IMR-90 (cell line): ENCODE data around the gene IL19. TPM values are rescaled to one million over a fixed set of nuclear protein-coding genes. Genes with fewer than 3 reads are reported as not detected.
A peak's percentile ranks its signal among the peaks of the same experiment; 100 is the strongest.

Experiments used
- ATAC-seq: fragments of 200-7000 bp; cut with Tn5 transposase; 2 replicates; pipeline ENCODE4 v1.9.1; 2020; ENCODE audit warnings: low read depth, mild to moderate bottlenecking, moderate library complexity
- BruUV-seq: library from RNA; stranded (reverse); fragments of 400-500 nt; replicated peaks from 2 replicates; lab custom pipeline; 2021; lab: Mats Ljungman, UMichigan
- CTCF ChIA-PET: fragments of 300-600 bp; formaldehyde crosslinking; extraction: SDS; loops from one replicate; lab custom pipeline; 2021; ENCODE audit warnings: antibody characterized with exemption; lab: Yijun Ruan, JAX
- POLR2A ChIA-PET: fragments of 300-600 bp; sonication (Branson Sonifier 250); formaldehyde crosslinking; loops from one replicate; lab custom pipeline; 2022; ENCODE audit warnings: antibody characterized with exemption; ENCODE audit not compliant: unreplicated experiment; lab: Charles Lee
- DNase-seq: peaks from one replicate; pipeline ENCODE4 v3.0.0; 2013
- H2AFZ ChIP-seq: replicated peaks from 2 replicates; pipeline ENCODE3; 2013; ENCODE audit warnings: low read length, mild to moderate bottlenecking; ENCODE audit not compliant: poor library complexity
- H2AK5ac ChIP-seq: 2 replicates; pipeline ENCODE4 v1.6.1; 2013; ENCODE audit warnings: low read depth, low read length, inconsistent platforms
- H2AK9ac ChIP-seq: replicated peaks from 2 replicates; pipeline ENCODE3; 2013; ENCODE audit warnings: mild to moderate bottlenecking, low read depth, low read length, moderate library complexity; ENCODE audit not compliant: poor library complexity
- H2BK120ac ChIP-seq: 2 replicates; pipeline ENCODE4 v1.6.1; 2013; ENCODE audit warnings: low read depth, low read length, inconsistent platforms
- H2BK15ac ChIP-seq: 3 replicates; pipeline ENCODE4 v1.6.1; 2013; ENCODE audit warnings: low read depth, low read length, inconsistent platforms
- H2BK20ac ChIP-seq: 2 replicates; pipeline ENCODE4 v1.6.1; 2013; ENCODE audit warnings: low read depth, mild to moderate bottlenecking, inconsistent platforms, low read length, moderate library complexity
- H2BK5ac ChIP-seq: 2 replicates; pipeline ENCODE4 v1.6.1; 2013; ENCODE audit warnings: mild to moderate bottlenecking, low read depth, low read length, inconsistent platforms; ENCODE audit not compliant: poor library complexity, severe bottlenecking
- H3K14ac ChIP-seq: replicated peaks from 2 replicates; pipeline ENCODE4 v1.6.1; 2013; ENCODE audit warnings: low read depth, low read length, inconsistent platforms
- H3K18ac ChIP-seq: 2 replicates; pipeline ENCODE4 v1.6.1; 2013; ENCODE audit warnings: low read depth, low read length, control low read depth
- H3K23ac ChIP-seq: 2 replicates; pipeline ENCODE4 v1.6.1; 2013; ENCODE audit warnings: low read depth, low read length, inconsistent platforms
- H3K27ac ChIP-seq: 2 replicates; pipeline ENCODE4 v1.5.1; 2013; ENCODE audit warnings: mild to moderate bottlenecking, control low read depth, low read length; ENCODE audit not compliant: insufficient read depth
- H3K27me3 ChIP-seq: 2 replicates; pipeline ENCODE4 v1.6.1; 2013; ENCODE audit warnings: low read length; ENCODE audit not compliant: control insufficient read depth, insufficient read depth
- H3K36me3 ChIP-seq: 2 replicates; pipeline ENCODE4 v1.6.1; 2013; ENCODE audit warnings: low read length, mixed read lengths; ENCODE audit not compliant: control insufficient read depth, insufficient read depth
- H3K4ac ChIP-seq: 2 replicates; pipeline ENCODE4 v1.6.1; 2013; ENCODE audit warnings: low read depth, low read length, inconsistent platforms
- H3K4me1 ChIP-seq: 2 replicates; pipeline ENCODE4 v1.6.1; 2013; ENCODE audit warnings: low read length, mixed read lengths; ENCODE audit not compliant: control insufficient read depth, insufficient read depth
- H3K4me2 ChIP-seq: 2 replicates; pipeline ENCODE4 v1.6.1; 2013; ENCODE audit warnings: low read depth, mild to moderate bottlenecking, control low read depth, low read length, moderate library complexity
- H3K4me3 ChIP-seq: 2 replicates; pipeline ENCODE4 v1.5.1; 2013; ENCODE audit warnings: low read depth, mild to moderate bottlenecking, control low read depth, low read length, moderate library complexity; ENCODE audit not compliant: insufficient read depth
- H3K56ac ChIP-seq: 2 replicates; pipeline ENCODE4 v1.6.1; 2013; ENCODE audit warnings: low read length, inconsistent platforms; ENCODE audit not compliant: insufficient read depth; ENCODE audit errors: extremely low read depth
- H3K79me1 ChIP-seq, 2 experiments: 2 replicates each; pipeline ENCODE4 v1.6.1; 2013; ENCODE audit warnings: low read length in 2 of 2, inconsistent platforms in 1 of 2, low read depth in 1 of 2
- H3K9ac ChIP-seq: 2 replicates; pipeline ENCODE4 v1.6.1; 2013; ENCODE audit warnings: low read depth, low read length, control low read depth
- H3K9me1 ChIP-seq: 2 replicates; pipeline ENCODE4 v1.6.1; 2013; ENCODE audit warnings: low read length, inconsistent platforms; ENCODE audit not compliant: insufficient read depth
- H3K9me3 ChIP-seq: 2 replicates; pipeline ENCODE4 v1.6.1; 2013; ENCODE audit warnings: low read length; ENCODE audit not compliant: control insufficient read depth, insufficient read depth
- H4K20me1 ChIP-seq: 2 replicates; pipeline ENCODE4 v1.6.1; 2013; ENCODE audit warnings: low read length, inconsistent platforms; ENCODE audit not compliant: insufficient read depth
- H4K5ac ChIP-seq: 2 replicates; pipeline ENCODE4 v1.6.1; 2013; ENCODE audit warnings: mild to moderate bottlenecking, low read depth, low read length, control low read depth
- H4K8ac ChIP-seq, 2 experiments: 2 replicates each; pipeline ENCODE4 v1.6.1; 2013; ENCODE audit warnings: low read depth in 2 of 2, low read length in 2 of 2, control low read depth in 1 of 2, inconsistent platforms in 1 of 2
- H4K91ac ChIP-seq: 2 replicates; pipeline ENCODE4 v1.6.1; 2013; ENCODE audit warnings: low read depth, low read length, inconsistent platforms; ENCODE audit not compliant: insufficient read depth
- BHLHE40 ChIP-seq: fragments of 150-350 bp; IDR thresholded peaks from 2 replicates; pipeline ENCODE4 v1.6.1; 2016; ENCODE audit warnings: mild to moderate bottlenecking, low read depth, low read length
- FOS ChIP-seq: fragments of 150-350 bp; IDR thresholded peaks from 2 replicates; pipeline ENCODE4 v1.6.1; 2016; ENCODE audit warnings: low read depth, low read length
- MAFK ChIP-seq: IDR thresholded peaks from 2 replicates; pipeline ENCODE4 v1.6.1; 2012; ENCODE audit warnings: low read depth, low read length, improper control_type of control experiment
- MAZ ChIP-seq: IDR thresholded peaks from 2 replicates; pipeline ENCODE4 v1.6.1; 2012; ENCODE audit warnings: low read depth, mild to moderate bottlenecking, low read length, improper control_type of control experiment, moderate library complexity, borderline replicate concordance
- MXI1 ChIP-seq: IDR thresholded peaks from 2 replicates; pipeline ENCODE4 v1.6.1; 2012; ENCODE audit warnings: low read depth, mild to moderate bottlenecking, low read length, moderate library complexity, borderline replicate concordance
- POLR2A ChIP-seq: IDR thresholded peaks from 2 replicates; pipeline ENCODE4 v1.6.1; 2012; ENCODE audit warnings: mild to moderate bottlenecking, low read depth, low read length
- WGBS, 2 experiments: methylation state at CpG; one replicate each; pipeline versions ENCODE4 v1.1.5 to v1.1.7; 2013; ENCODE audit warnings: missing lambda C conversion rate in 2 of 2; ENCODE audit not compliant: insufficient read length in 1 of 2; ENCODE audit errors: extremely low coverage in 2 of 2; 5-methylcytosine and 5-hydroxymethylcytosine counted together
- dilution Hi-C: fragments of 300-500 bp; cut with HindIII; formaldehyde crosslinking; loops from one replicate; pipeline ENCODE4 v1.14.3; 2018; ENCODE audit warnings: low sequenced_read_pairs; ENCODE audit not compliant: unreplicated experiment
- in situ Hi-C: fragments of 300-500 bp; cut with MboI; formaldehyde crosslinking; loops from 3 replicates; pipeline ENCODE4 v1.14.3; 2019; ENCODE audit warnings: low sequenced_read_pairs, inconsistent platforms, mixed read lengths
- intact Hi-C: fragments of 100-400 bp; cut with micrococcal nuclease; formaldehyde crosslinking; loops from 2 replicates; pipeline ENCODE4 v1.10.0; 2022
- polyA plus RNA-seq, 3 experiments: library from polyadenylated mRNA; depleted of rRNA; stranded (reverse); fragments of >200 nt; gene quantifications; 2 replicates each; pipeline ENCODE4 v1.2.3, GENCODE V29; 2012; ENCODE audit warnings: low replicate concordance in 1 of 3
- total RNA-seq: library from RNA; depleted of rRNA; stranded (reverse); fragments of >200 nt; gene quantifications from 2 replicates; pipeline ENCODE4 v1.2.3, GENCODE V29; 2012
- TF ChIP-seq, protein P1 (sequence below): fragments of 150-350 bp; IDR thresholded peaks from 2 replicates; pipeline ENCODE4 v1.6.1; 2017; ENCODE audit warnings: mild to moderate bottlenecking, antibody characterized with exemption, low read length, low read depth
- TF ChIP-seq, protein P2 (sequence below): fragments of 150-350 bp; IDR thresholded peaks from 2 replicates; pipeline ENCODE4 v1.6.1; 2016; ENCODE audit warnings: low read depth, mild to moderate bottlenecking, low read length, moderate library complexity, borderline replicate concordance

IL19 gene
- total and polyA plus RNA-seq, 2 of the 4 experiments (the other 2 are of a cell fraction): not detected

DNA sequence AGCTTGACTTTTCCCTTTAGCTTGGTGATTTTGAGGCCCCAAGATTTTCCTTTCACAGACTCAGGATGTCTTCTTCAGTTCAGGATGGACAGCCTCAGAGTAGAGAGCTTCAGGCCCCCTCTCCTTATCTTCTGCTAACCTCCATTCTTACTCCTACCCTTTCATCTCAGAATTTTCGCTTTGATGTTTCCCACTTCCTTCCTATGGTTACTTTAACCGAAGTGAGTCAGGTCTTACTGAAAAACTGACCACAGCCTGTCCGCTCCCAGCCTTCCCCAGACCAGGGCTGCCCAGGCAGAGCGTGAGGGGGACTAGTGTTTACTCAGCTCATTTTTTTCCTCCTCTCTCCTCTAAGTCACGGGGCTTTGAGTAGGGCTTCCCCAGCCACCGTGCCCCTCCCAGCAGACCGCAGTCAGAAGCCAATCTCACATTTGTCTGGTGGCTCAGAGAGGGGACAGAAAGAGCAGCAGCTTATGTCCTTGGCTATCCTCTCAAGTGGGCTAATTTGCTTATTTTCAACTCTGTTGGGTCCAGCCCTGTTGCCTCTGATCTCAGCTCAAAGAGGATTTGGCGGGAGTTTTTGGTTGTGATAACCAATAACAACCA, 4.2 kb upstream of the IL19 start:
- dilution Hi-C loops: no loop called here
- DNase-seq (peak; percentile 93), ATAC-seq (peak; percentile 98)
- no TSS peak for BruUV-seq
- Histone ChIP-seq H3K4me3 (no peak overlapping the region), H2AFZ (peak overlapping the region; percentile 79), H3K79me1 (no peaks in the 10 kb centered on the region), H4K5ac (no peak overlapping the region), H3K27me3 (peaks cover 2% of the 10 kb centered on the region; the same call in 1 of the 2 replicates), H2AK9ac (no peak overlapping the region), H2BK20ac (peak overlapping the region; percentile 70; the same call in 1 of the 2 replicates), H4K20me1 (no peaks in the 10 kb centered on the region), H3K4me1 (peaks cover 3% of the 10 kb centered on the region), H4K8ac (peak overlapping the region in 1 of 2 experiments; percentile 18; a peak in 1 of 4 replicates), H2AK5ac (peak overlapping the region; percentile 6; the same call in 1 of the 2 replicates), H3K9me3 (peaks cover 2% of the 10 kb centered on the region; the same call in 1 of the 2 replicates), H4K91ac (no peak overlapping the region; the same call in 1 of the 2 replicates), H3K23ac (no peak overlapping the region; the same call in 1 of the 2 replicates), H3K9me1 (no peaks in the 10 kb centered on the region; the same call in 1 of the 2 replicates), H3K4ac (peak overlapping the region; percentile 54), H3K36me3 (no peaks in the 10 kb centered on the region), H3K27ac (peak overlapping the region; percentile 13; the same call in 1 of the 2 replicates), H3K14ac (peak overlapping the region; percentile 47; the same call in 1 of the 2 replicates), H3K9ac (no peak overlapping the region), H3K18ac (no peak overlapping the region), H3K4me2 (peak overlapping the region; percentile 19), H2BK5ac (no peak overlapping the region), H3K56ac (no peak overlapping the region), H2BK15ac (peak overlapping the region; percentile 81; the same call in 2 of the 3 replicates), H2BK120ac (peak overlapping the region; percentile 75)
- CTCF ChIA-PET: no interaction called here
- in situ Hi-C loops: no loop called here
- intact Hi-C loops: no loop called here
- TF ChIP-seq MXI1: no peak
- TF ChIP-seq POLR2A: no peak
- TF ChIP-seq MAFK: peak; percentile 46; the same call in 1 of the 2 replicates
- TF ChIP-seq, protein P1, sequence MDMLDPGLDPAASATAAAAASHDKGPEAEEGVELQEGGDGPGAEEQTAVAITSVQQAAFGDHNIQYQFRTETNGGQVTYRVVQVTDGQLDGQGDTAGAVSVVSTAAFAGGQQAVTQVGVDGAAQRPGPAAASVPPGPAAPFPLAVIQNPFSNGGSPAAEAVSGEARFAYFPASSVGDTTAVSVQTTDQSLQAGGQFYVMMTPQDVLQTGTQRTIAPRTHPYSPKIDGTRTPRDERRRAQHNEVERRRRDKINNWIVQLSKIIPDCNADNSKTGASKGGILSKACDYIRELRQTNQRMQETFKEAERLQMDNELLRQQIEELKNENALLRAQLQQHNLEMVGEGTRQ: peak; percentile 66
- peak; percentile 76 for TF ChIP-seq BHLHE40
- TF ChIP-seq, protein P2, sequence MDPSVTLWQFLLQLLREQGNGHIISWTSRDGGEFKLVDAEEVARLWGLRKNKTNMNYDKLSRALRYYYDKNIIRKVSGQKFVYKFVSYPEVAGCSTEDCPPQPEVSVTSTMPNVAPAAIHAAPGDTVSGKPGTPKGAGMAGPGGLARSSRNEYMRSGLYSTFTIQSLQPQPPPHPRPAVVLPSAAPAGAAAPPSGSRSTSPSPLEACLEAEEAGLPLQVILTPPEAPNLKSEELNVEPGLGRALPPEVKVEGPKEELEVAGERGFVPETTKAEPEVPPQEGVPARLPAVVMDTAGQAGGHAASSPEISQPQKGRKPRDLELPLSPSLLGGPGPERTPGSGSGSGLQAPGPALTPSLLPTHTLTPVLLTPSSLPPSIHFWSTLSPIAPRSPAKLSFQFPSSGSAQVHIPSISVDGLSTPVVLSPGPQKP: no peak
- TF ChIP-seq MAZ: peak; percentile 72
- TF ChIP-seq FOS: peak; percentile 80
- POLR2A ChIA-PET: interaction anchor here (1.1 kb wide), 1 partner anchor 11 kb away, joined by 3 read pairs; no protein-coding TSS in a partner anchor
- WGBS, 2 experiments: 0% methylated on average over 1 of the region's 8 CpGs; no CpG with 5 or more reads in 1 of the 2 experiments
